ENCODE data around the gene ANGPTL8. TPM values are rescaled to one million over a fixed set of nuclear protein-coding genes. Genes with fewer than 3 reads are reported as not detected.
A peak's percentile ranks its signal among the peaks of the same experiment; 100 is the strongest.

The ANGPTL8 gene
- total and polyA plus RNA-seq, 9 of the 15 experiments (the other 6 are each of a cell fraction or from before 2014, with no cell fraction given): not detected

DNA sequence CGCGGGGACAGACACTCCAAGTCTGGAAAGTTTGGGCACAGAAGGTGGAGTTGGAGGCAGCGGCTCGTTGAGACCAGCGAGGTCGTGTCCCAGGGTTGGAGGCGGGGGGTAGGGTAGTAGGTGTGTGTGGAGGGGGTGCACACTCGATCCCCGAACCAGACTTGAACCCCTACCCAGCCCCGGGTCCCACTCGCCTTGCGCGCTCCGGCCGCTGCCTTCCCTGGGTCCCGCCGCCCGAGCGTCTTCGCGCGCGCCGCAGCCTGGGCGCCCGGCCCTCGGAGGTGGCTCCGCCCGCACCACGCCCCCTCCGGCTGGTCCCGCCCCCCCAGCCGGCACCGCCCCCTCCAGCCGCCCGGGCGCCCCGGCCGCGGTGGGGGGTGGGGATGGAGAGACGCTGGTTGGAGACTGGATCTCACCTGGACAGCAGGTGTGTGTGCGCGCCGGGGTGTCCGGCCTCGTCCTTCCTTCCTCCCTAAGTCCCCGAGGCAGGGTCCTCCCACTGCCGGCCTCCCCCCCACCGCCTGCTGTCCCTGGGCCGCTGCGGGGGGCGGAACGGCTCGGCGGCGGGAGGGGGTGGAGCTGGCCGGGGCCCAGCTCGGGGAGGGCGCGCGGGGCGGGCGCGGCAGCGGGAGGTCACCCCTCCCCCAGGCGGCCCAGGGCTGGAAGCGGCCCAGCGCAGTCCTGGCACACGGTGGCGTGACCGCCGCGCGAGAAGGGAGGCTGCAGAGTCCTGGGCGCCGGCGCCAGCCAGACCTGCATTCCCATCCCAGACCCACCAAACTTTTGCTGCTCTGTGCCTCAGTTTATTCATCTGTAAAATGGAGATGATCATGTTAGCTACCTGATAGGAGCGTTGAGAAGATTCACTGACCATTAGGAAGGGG lies 41.9 kb upstream of the ANGPTL8 start, which contains the start of gene KANK2 (continued):
- TF ChIP-seq SP1 (CRISPR knock-in tag; IDR thresholded peaks at IDR 0.05): peak; percentile 62
- TF ChIP-seq BHLHE40 (IDR thresholded peaks at IDR 0.05; ENCODE audit: low read length): peak; percentile 75; the same call in 1 of the 2 replicates
- TF ChIP-seq CXXC5 (CRISPR knock-in tag; IDR thresholded peaks at IDR 0.05): peak; percentile 70
- TF ChIP-seq ZNF75A (CRISPR knock-in tag; IDR thresholded peaks at IDR 0.05): no peak
- TF ChIP-seq, protein P1, sequence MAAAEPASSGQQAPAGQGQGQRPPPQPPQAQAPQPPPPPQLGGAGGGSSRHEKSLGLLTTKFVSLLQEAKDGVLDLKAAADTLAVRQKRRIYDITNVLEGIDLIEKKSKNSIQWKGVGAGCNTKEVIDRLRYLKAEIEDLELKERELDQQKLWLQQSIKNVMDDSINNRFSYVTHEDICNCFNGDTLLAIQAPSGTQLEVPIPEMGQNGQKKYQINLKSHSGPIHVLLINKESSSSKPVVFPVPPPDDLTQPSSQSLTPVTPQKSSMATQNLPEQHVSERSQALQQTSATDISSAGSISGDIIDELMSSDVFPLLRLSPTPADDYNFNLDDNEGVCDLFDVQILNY (CRISPR knock-in tag; IDR thresholded peaks at IDR 0.05): no peak
- TF ChIP-seq SREBF1 (IDR thresholded peaks at IDR 0.05; ENCODE audit: borderline replicate concordance, low read depth, low read length): peak; percentile 77; the same call in 1 of the 2 replicates
- TF ChIP-seq, protein P2, sequence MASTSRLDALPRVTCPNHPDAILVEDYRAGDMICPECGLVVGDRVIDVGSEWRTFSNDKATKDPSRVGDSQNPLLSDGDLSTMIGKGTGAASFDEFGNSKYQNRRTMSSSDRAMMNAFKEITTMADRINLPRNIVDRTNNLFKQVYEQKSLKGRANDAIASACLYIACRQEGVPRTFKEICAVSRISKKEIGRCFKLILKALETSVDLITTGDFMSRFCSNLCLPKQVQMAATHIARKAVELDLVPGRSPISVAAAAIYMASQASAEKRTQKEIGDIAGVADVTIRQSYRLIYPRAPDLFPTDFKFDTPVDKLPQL (IDR thresholded peaks at IDR 0.05; ENCODE audit: extremely low read depth, insufficient read length): no peak
- TF ChIP-seq, protein P3, sequence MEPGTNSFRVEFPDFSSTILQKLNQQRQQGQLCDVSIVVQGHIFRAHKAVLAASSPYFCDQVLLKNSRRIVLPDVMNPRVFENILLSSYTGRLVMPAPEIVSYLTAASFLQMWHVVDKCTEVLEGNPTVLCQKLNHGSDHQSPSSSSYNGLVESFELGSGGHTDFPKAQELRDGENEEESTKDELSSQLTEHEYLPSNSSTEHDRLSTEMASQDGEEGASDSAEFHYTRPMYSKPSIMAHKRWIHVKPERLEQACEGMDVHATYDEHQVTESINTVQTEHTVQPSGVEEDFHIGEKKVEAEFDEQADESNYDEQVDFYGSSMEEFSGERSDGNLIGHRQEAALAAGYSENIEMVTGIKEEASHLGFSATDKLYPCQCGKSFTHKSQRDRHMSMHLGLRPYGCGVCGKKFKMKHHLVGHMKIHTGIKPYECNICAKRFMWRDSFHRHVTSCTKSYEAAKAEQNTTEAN (CRISPR knock-in tag; IDR thresholded peaks at IDR 0.05): no peak
- TF ChIP-seq, protein P4, sequence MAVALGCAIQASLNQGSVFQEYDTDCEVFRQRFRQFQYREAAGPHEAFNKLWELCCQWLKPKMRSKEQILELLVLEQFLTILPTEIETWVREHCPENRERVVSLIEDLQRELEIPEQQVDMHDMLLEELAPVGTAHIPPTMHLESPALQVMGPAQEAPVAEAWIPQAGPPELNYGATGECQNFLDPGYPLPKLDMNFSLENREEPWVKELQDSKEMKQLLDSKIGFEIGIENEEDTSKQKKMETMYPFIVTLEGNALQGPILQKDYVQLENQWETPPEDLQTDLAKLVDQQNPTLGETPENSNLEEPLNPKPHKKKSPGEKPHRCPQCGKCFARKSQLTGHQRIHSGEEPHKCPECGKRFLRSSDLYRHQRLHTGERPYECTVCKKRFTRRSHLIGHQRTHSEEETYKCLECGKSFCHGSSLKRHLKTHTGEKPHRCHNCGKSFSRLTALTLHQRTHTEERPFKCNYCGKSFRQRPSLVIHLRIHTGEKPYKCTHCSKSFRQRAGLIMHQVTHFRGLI (CRISPR knock-in tag; IDR thresholded peaks at IDR 0.05): no peak
- no peak for TF ChIP-seq COPS2 (conservative IDR thresholded peaks at IDR 0.05)
- 0 out of 2 replicates have a peak, but pooled peaks have one; percentile 19 for TF ChIP-seq TCF3 (CRISPR knock-in tag; IDR thresholded peaks at IDR 0.05)
- TF ChIP-seq, protein P5, sequence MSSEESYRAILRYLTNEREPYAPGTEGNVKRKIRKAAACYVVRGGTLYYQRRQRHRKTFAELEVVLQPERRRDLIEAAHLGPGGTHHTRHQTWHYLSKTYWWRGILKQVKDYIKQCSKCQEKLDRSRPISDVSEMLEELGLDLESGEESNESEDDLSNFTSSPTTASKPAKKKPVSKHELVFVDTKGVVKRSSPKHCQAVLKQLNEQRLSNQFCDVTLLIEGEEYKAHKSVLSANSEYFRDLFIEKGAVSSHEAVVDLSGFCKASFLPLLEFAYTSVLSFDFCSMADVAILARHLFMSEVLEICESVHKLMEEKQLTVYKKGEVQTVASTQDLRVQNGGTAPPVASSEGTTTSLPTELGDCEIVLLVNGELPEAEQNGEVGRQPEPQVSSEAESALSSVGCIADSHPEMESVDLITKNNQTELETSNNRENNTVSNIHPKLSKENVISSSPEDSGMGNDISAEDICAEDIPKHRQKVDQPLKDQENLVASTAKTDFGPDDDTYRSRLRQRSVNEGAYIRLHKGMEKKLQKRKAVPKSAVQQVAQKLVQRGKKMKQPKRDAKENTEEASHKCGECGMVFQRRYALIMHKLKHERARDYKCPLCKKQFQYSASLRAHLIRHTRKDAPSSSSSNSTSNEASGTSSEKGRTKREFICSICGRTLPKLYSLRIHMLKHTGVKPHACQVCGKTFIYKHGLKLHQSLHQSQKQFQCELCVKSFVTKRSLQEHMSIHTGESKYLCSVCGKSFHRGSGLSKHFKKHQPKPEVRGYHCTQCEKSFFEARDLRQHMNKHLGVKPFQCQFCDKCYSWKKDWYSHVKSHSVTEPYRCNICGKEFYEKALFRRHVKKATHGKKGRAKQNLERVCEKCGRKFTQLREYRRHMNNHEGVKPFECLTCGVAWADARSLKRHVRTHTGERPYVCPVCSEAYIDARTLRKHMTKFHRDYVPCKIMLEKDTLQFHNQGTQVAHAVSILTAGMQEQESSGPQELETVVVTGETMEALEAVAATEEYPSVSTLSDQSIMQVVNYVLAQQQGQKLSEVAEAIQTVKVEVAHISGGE (CRISPR knock-in tag; IDR thresholded peaks at IDR 0.05): 0 out of 6 replicates have a peak, but pooled peaks of 1 of the 3 experiments have one; percentile 22
- peak; percentile 72 for TF ChIP-seq SMAD4 (CRISPR knock-in tag; conservative IDR thresholded peaks at IDR 0.05)
- peak; percentile 60; the same call in 1 of the 2 replicates for TF ChIP-seq SMARCA5 (IDR thresholded peaks at IDR 0.05)
- TF ChIP-seq EGR1 (conservative IDR thresholded peaks at IDR 0.05): peak; percentile 73

Measured in K562 (cell line).